K562 (cell line): Measurements from ENCODE around the gene PYY.

Experiments used
- TBL1XR1 ChIP-seq, 2 experiments: IDR thresholded peaks; 2 replicates each; pipeline ENCODE4 v1.6.1; 2012; ENCODE audit warnings: improper control_type of control experiment in 2 of 2, low read length in 2 of 2, mild to moderate bottlenecking in 1 of 2
- USF2 ChIP-seq: sonication (generic); formaldehyde crosslinking; IDR thresholded peaks from 2 replicates; pipeline ENCODE4 v1.5.0; 2020; ENCODE audit warnings: missing genetic modification reagents
- ZNF655 ChIP-seq: fragments of 250-450 bp; sonication (Bioruptor Pico); IDR thresholded peaks from 2 replicates; pipeline ENCODE4 v1.5.0; 2021

- TF ChIP-seq USF2 (CRISPR knock-in tag) (no peak), ZNF655 (CRISPR knock-in tag) (no peak), TBL1XR1 (IDR thresholded peaks at IDR 0.05; ENCODE audit: low read length in 2 of 2) (no peak)
Observed at GRCh38 chr17:44002141-44002848, 48.6 kb upstream of the PYY start.
